Hepatocyte (in vitro differentiated cells): Measurements from ENCODE around the gene SELENOI. TPM values are rescaled to one million over a fixed set of nuclear protein-coding genes. Genes with fewer than 3 reads are reported as not detected.

Source experiments
- DNase-seq: peaks from one replicate; pipeline ENCODE4 v3.0.0-alpha.2; 2016; ENCODE audit warnings: low spot score
- H2AFZ ChIP-seq: fragments of 200-600 bp; sonication (generic); 2 replicates; pipeline ENCODE4 v1.6.0; 2016; ENCODE audit warnings: antibody characterized with exemption, mild to moderate bottlenecking
- H3K27ac ChIP-seq: fragments of 200-600 bp; sonication (generic); 2 replicates; pipeline ENCODE4 v1.5.1; 2016; ENCODE audit warnings: mild to moderate bottlenecking
- H3K27me3 ChIP-seq: fragments of 200-600 bp; sonication (generic); 2 replicates; pipeline ENCODE4 v1.6.1; 2016
- H3K36me3 ChIP-seq: fragments of 200-600 bp; sonication (generic); replicated peaks from 2 replicates; pipeline ENCODE4 v1.5.1; 2016; ENCODE audit warnings: low read depth; ENCODE audit not compliant: insufficient read depth
- H3K4me1 ChIP-seq: fragments of 200-600 bp; sonication (generic); 2 replicates; pipeline ENCODE4 v1.5.1; 2016; ENCODE audit warnings: mild to moderate bottlenecking, moderate library complexity; ENCODE audit not compliant: insufficient read depth
- H3K4me2 ChIP-seq: fragments of 200-600 bp; sonication (generic); 2 replicates; pipeline ENCODE4 v1.6.0; 2016
- H3K4me3 ChIP-seq: fragments of 200-600 bp; sonication (generic); 2 replicates; pipeline ENCODE4 v1.5.1; 2016; ENCODE audit warnings: mild to moderate bottlenecking
- H3K79me2 ChIP-seq: fragments of 200-600 bp; sonication (generic); 2 replicates; pipeline ENCODE4 v1.6.0; 2017; ENCODE audit warnings: mild to moderate bottlenecking
- H3K9me2 ChIP-seq: fragments of 200-600 bp; sonication (generic); replicated peaks from 2 replicates; pipeline ENCODE4 v1.6.0; 2017; ENCODE audit warnings: mild to moderate bottlenecking; ENCODE audit not compliant: insufficient read depth
- H3K9me3 ChIP-seq: fragments of 200-600 bp; sonication (generic); 2 replicates; pipeline ENCODE4 v1.5.1; 2016; ENCODE audit warnings: low read depth, mild to moderate bottlenecking
- H4K20me1 ChIP-seq: fragments of 200-600 bp; sonication (generic); 2 replicates; pipeline ENCODE4 v1.6.0; 2016; ENCODE audit warnings: mild to moderate bottlenecking; ENCODE audit not compliant: insufficient read depth, poor library complexity, severe bottlenecking
- CTCF ChIP-seq: fragments of 200-600 bp; sonication (generic); IDR thresholded peaks from 2 replicates; pipeline ENCODE4 v1.5.1; 2016; ENCODE audit warnings: antibody characterized with exemption, mild to moderate bottlenecking; ENCODE audit not compliant: poor library complexity
- EZH2 ChIP-seq: fragments of 200-600 bp; sonication (generic); IDR thresholded peaks from 2 replicates; pipeline ENCODE4 v1.6.1; 2016; ENCODE audit warnings: antibody characterized with exemption, mild to moderate bottlenecking, borderline replicate concordance
- EZH2phosphoT487 ChIP-seq: fragments of 200-600 bp; sonication (generic); IDR thresholded peaks from one replicate; pipeline ENCODE4 v1.6.1; 2018; ENCODE audit warnings: antibody characterized with exemption, mild to moderate bottlenecking, low read depth, moderate library complexity; ENCODE audit not compliant: unreplicated experiment, severe bottlenecking
- WGBS: methylation state at CpG from one replicate; pipeline ENCODE4 v1.1.6; 2016; ENCODE audit warnings: low lambda C conversion rate; ENCODE audit errors: missing lambda C conversion rate; 5-methylcytosine and 5-hydroxymethylcytosine counted together
- polyA plus RNA-seq: library from polyadenylated mRNA; unstranded; fragments of >200 nt; fragmentation: Nextera tagmentation; extraction: Ambion mirVana; gene quantifications from 2 replicates; pipeline ENCODE4 v1.2.1, GENCODE V29; 2016
- total RNA-seq: library from RNA; depleted of rRNA; stranded (reverse); fragments of >200 nt; gene quantifications from 2 replicates; pipeline ENCODE4 v1.2.3, GENCODE V29; 2014

The SELENOI gene
- total and polyA plus RNA-seq, 2 experiments from 2014 or later: 6.4 to 34.4 TPM

- Histone ChIP-seq H4K20me1 (peaks cover 3% of the 10 kb centered on the region), H3K4me1 (no peaks in the 10 kb centered on the region), H3K27me3 (no peaks in the 10 kb centered on the region), H2AFZ (no peak overlapping the region), H3K4me2 (no peak overlapping the region), H3K9me3 (no peaks in the 10 kb centered on the region), H3K27ac (no peak overlapping the region), H3K36me3 (no peaks in the 10 kb centered on the region), H3K4me3 (no peak overlapping the region), H3K79me2 (no peaks in the 10 kb centered on the region), H3K9me2 (no peaks in the 10 kb centered on the region)
- no peak for DNase-seq
- WGBS: 84% methylated on average over 9 of the region's 9 CpGs
- no peak for TF ChIP-seq EZH2
- TF ChIP-seq CTCF: no peak
- TF ChIP-seq EZH2phosphoT487: no peak
Measured at GRCh38 chr2:26312471-26312870, 33.5 kb upstream of the SELENOI start.

GRCh38 chr2:26313446-26313845 is 32.5 kb upstream of the SELENOI start:
- WGBS: 88% methylated on average over 12 of the region's 12 CpGs
- H3K36me3 ChIP-seq: no peaks in the 10 kb centered on the region
- TF ChIP-seq EZH2phosphoT487: no peak
- TF ChIP-seq EZH2: no peak
- no peak for TF ChIP-seq CTCF
- H3K4me2 ChIP-seq: no peak overlapping the region
- no peaks in the 10 kb centered on the region for H3K4me1 ChIP-seq
- no peak overlapping the region for H2AFZ ChIP-seq
- H3K27me3 ChIP-seq: no peaks in the 10 kb centered on the region
- H3K79me2 ChIP-seq: no peaks in the 10 kb centered on the region
- no peak overlapping the region for H3K4me3 ChIP-seq
- no peak for DNase-seq
- H3K27ac ChIP-seq: no peak overlapping the region
- no peaks in the 10 kb centered on the region for H3K9me2 ChIP-seq
- H3K9me3 ChIP-seq: no peaks in the 10 kb centered on the region
- H4K20me1 ChIP-seq: peaks cover under 1% of the 10 kb centered on the region

- H3K36me3 ChIP-seq: no peaks in the 10 kb centered on the region
- no peak overlapping the region for H3K4me3 ChIP-seq
- no peak for DNase-seq
- WGBS: 68% methylated on average over 8 of the region's 8 CpGs
- no peaks in the 10 kb centered on the region for H4K20me1 ChIP-seq
- no peak for TF ChIP-seq CTCF
- TF ChIP-seq EZH2: no peak
- no peak for TF ChIP-seq EZH2phosphoT487
- H2AFZ ChIP-seq: no peak overlapping the region
- no peaks in the 10 kb centered on the region for H3K4me1 ChIP-seq
- no peaks in the 10 kb centered on the region for H3K27me3 ChIP-seq
- no peaks in the 10 kb centered on the region for H3K9me3 ChIP-seq
- no peaks in the 10 kb centered on the region for H3K79me2 ChIP-seq
- no peak overlapping the region for H3K4me2 ChIP-seq
- H3K9me2 ChIP-seq: no peaks in the 10 kb centered on the region
- H3K27ac ChIP-seq: no peak overlapping the region
Measured at GRCh38 chr2:26314243-26314642, 31.7 kb upstream of the SELENOI start.

GRCh38 chr2:26316041-26316440 is 29.9 kb upstream of the SELENOI start:
- no peaks in the 10 kb centered on the region for H3K36me3 ChIP-seq
- H3K9me2 ChIP-seq: no peaks in the 10 kb centered on the region
- no peaks in the 10 kb centered on the region for H3K4me1 ChIP-seq
- H3K27ac ChIP-seq: no peak overlapping the region
- no peaks in the 10 kb centered on the region for H4K20me1 ChIP-seq
- no peak for TF ChIP-seq EZH2
- TF ChIP-seq EZH2phosphoT487: no peak
- TF ChIP-seq CTCF: no peak
- 85% methylated on average over 2 of the region's 2 CpGs for WGBS
- no peak for DNase-seq
- H3K79me2 ChIP-seq: no peaks in the 10 kb centered on the region
- no peak overlapping the region for H2AFZ ChIP-seq
- H3K27me3 ChIP-seq: no peaks in the 10 kb centered on the region
- H3K4me2 ChIP-seq: no peak overlapping the region
- H3K9me3 ChIP-seq: no peaks in the 10 kb centered on the region
- no peak overlapping the region for H3K4me3 ChIP-seq
